HG02884 (cell line): Measurements from ENCODE around the gene TEPSIN.

Experiments used
- ATAC-seq: cut with Tn5 transposase; IDR thresholded peaks from one replicate; pipeline ENCODE4 v1.9.1; 2021; ENCODE audit warnings: mild to moderate bottlenecking, moderate library complexity; ENCODE audit not compliant: unreplicated experiment

The TEPSIN gene

GRCh38 chr17:81189016-81189415, 49.8 kb downstream of the TEPSIN start:
- ATAC-seq: no peak

GRCh38 chr17:81188491-81188840, 50.4 kb downstream of the TEPSIN start:
- ATAC-seq: no peak

GRCh38 chr17:81187586-81188490, 51.0 kb downstream of the TEPSIN start:
- no peak for ATAC-seq

- ATAC-seq: no peak
Measured at GRCh38 chr17:81187120-81187519, 51.7 kb downstream of the TEPSIN start.

- ATAC-seq: no peak
Measured at GRCh38 chr17:81186203-81186602, 52.7 kb downstream of the TEPSIN start.

GRCh38 chr17:81184555-81184954, 54.3 kb downstream of the TEPSIN start:
- no peak for ATAC-seq

GRCh38 chr17:81183807-81184206, 55.0 kb downstream of the TEPSIN start:
- no peak for ATAC-seq

- ATAC-seq: no peak
Measured at GRCh38 chr17:81183316-81183715, 55.5 kb downstream of the TEPSIN start.

GRCh38 chr17:81182596-81182995, 56.3 kb downstream of the TEPSIN start:
- ATAC-seq: no peak

- ATAC-seq: no peak
Measured at GRCh38 chr17:81181811-81182185, 57.1 kb downstream of the TEPSIN start.

- no peak for ATAC-seq
Measured at GRCh38 chr17:81180836-81181810, 57.7 kb downstream of the TEPSIN start.

GRCh38 chr17:81179861-81180260, 59.0 kb downstream of the TEPSIN start:
- ATAC-seq: no peak

- ATAC-seq: no peak
Measured at GRCh38 chr17:81179220-81179619, 59.6 kb downstream of the TEPSIN start.
